Uterus (tissue), 2 donors: ENCODE measurements around the gene PITPNM2.

Experiments used
- CTCF ChIP-seq, 4 experiments: fragments of 200-600 bp in 2 of 4; fragments of 450-650 bp in 2 of 4; sonication (generic) in 2 of 4; IDR thresholded peaks; one replicate each; pipeline ENCODE4 v1.5.1; 2016 to 2019; ENCODE audit warnings: antibody characterized with exemption in 4 of 4, mild to moderate bottlenecking in 2 of 4, moderate library complexity in 1 of 4
- POLR2A ChIP-seq, 2 donors: fragments of 450-650 bp; IDR thresholded peaks; one replicate each; pipeline ENCODE4 v1.6.1; 2016; ENCODE audit warnings: antibody characterized with exemption in 2 of 2, mild to moderate bottlenecking in 1 of 2, moderate library complexity in 1 of 2

- no peak for TF ChIP-seq POLR2A (IDR thresholded peaks at IDR 0.05)
- no peak for TF ChIP-seq CTCF (IDR thresholded peaks at IDR 0.05)
These were observed 42.2 kb downstream of the PITPNM2 start for GRCh38 chr12:123108682-123109066.
